MG63 (cell line): ENCODE results near the gene LSP1. TPM values are rescaled to one million over a fixed set of nuclear protein-coding genes. Genes with fewer than 3 reads are reported as not detected.
"Not testable (repeated sequence)": the region's sequence is repeated elsewhere in the genome, so short reads cannot be mapped to it uniquely, and the experiment has no call there.

ENCODE experiments used
- DNase-seq: peaks from one replicate; pipeline ENCODE4 v3.0.0-alpha.2; 2020
- H3K27me3 ChIP-seq: fragments of 250-450 bp; sonication (Bioruptor Pico); 2 replicates; pipeline ENCODE4 v1.5.1; 2020; ENCODE audit warnings: mild to moderate bottlenecking, moderate library complexity
- H3K36me3 ChIP-seq: fragments of 250-450 bp; sonication (Bioruptor Pico); 2 replicates; pipeline ENCODE4 v1.5.1; 2020; ENCODE audit warnings: mild to moderate bottlenecking, moderate library complexity
- H3K4me3 ChIP-seq: fragments of 250-450 bp; sonication (Bioruptor Pico); 2 replicates; pipeline ENCODE4 v1.5.1; 2020; ENCODE audit warnings: mild to moderate bottlenecking, moderate library complexity
- H3K9me3 ChIP-seq: fragments of 250-450 bp; sonication (Bioruptor Pico); 2 replicates; pipeline ENCODE4 v1.5.1; 2020; ENCODE audit warnings: mild to moderate bottlenecking, moderate library complexity
- total RNA-seq: library from RNA; depleted of rRNA; stranded (reverse); fragments of >200 nt; shearing (Covaris generic); gene quantifications from 2 replicates; pipeline ENCODE4 v1.2.3, GENCODE V29; 2014; ENCODE audit warnings: low replicate concordance; rRNA removed

Gene LSP1
- 41.7 and 66.6 TPM in 2 replicates for total RNA-seq

DNA sequence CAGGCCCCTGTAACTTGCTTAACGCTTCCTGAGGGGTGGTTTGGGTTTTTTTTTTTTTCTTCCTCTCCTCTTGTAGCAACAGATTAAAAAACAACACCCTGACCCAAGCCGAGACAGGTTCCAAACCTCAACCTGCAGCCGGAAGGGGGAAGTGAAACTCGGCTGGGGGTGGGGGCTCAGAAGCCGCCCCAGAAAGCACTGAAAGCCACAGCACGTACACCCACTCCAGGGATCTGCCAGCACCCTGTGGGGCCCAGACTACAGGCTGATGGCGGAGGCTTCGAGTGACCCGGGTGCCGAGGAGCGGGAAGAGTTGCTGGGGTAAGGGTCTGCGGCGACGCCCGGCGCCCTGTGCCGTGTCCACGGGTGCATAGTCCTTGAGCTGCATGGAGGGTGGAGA lies at the start of gene LSP1:
TSS of gene LSP1 (plus strand) at position 208 of the 400 bp plus-strand sequence. CDS start at position 269, 61 bp downstream.
- DNase-seq: no peak
- no peaks in the 10 kb centered on the region for H3K9me3 ChIP-seq
- H3K27me3 ChIP-seq: no peaks in the 10 kb centered on the region
- no peaks in the 10 kb centered on the region for H3K36me3 ChIP-seq
- no peak within 1 kb of the TSS for H3K4me3 ChIP-seq

GRCh38 chr11:1803246-1803645 lies 49.6 kb upstream of the LSP1 start:
- Histone ChIP-seq H3K36me3 (no peaks in the 10 kb centered on the region), H3K27me3 (no peaks in the 10 kb centered on the region; the same call in 1 of the 2 replicates), H3K4me3 (no peak overlapping the region), H3K9me3 (no peaks in the 10 kb centered on the region)
- DNase-seq: no peak

GRCh38 chr11:1803835-1804519 lies 48.9 kb upstream of the LSP1 start:
- not testable (repeated sequence) for H3K27me3 ChIP-seq, H3K4me3 ChIP-seq, H3K9me3 ChIP-seq, H3K36me3 ChIP-seq, DNase-seq

GRCh38 chr11:1805525-1805924 lies 47.4 kb upstream of the LSP1 start:
- Histone ChIP-seq H3K9me3 (0 out of 2 replicates have a peak, but pooled peaks cover 4% of the 10 kb centered on the region), H3K27me3 (no peaks in the 10 kb centered on the region; the same call in 1 of the 2 replicates), H3K4me3 (no peak overlapping the region), H3K36me3 (no peaks in the 10 kb centered on the region)
- DNase-seq: no peak

DNA sequence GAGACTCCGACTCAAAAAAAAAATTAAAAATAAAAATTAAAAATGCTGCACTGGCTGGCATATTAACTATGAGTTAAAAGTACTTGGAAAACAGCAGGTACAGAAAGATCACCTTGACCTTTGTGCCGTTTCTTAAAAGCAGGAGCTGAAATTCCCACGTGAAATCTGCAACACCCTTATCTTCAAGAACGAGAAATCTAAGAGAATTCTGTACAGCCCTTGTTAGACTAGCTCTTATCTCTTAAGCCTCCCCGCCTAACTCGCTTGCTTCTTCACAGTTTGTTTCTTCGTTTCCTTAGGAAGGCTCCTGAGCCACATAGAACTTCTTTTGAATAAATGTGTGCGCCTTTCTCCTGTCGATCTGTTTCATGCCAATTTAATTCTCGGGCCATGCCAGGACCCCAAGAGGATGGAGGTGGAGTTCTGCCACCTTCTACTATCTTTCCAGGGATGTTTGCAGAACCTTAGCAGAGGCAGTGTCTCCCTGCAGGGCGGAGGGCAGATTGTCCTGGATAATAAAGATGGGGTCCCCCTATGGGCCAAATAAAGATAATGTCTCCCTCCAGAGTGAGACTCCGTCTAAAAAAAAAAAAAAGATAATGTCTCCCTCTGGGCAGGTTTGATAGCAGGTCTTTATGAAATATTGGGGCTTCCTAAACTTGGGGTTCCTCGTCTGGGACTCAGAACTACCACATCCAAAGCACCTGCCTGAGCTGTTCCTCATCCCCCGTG lies 45.5 kb upstream of the LSP1 start:
- Histone ChIP-seq H3K27me3 (no peaks in the 10 kb centered on the region; the same call in 1 of the 2 replicates), H3K36me3 (no peaks in the 10 kb centered on the region), H3K4me3 (no peak overlapping the region), H3K9me3 (0 out of 2 replicates have a peak, but pooled peaks cover 9% of the 10 kb centered on the region)
- DNase-seq: no peak

GRCh38 chr11:1810761-1811160 lies 42.1 kb upstream of the LSP1 start:
- Histone ChIP-seq H3K9me3 (0 out of 2 replicates have a peak, but pooled peaks cover 9% of the 10 kb centered on the region), H3K27me3 (no peaks in the 10 kb centered on the region), H3K4me3 (no peak overlapping the region), H3K36me3 (no peaks in the 10 kb centered on the region)
- DNase-seq: no peak

DNA sequence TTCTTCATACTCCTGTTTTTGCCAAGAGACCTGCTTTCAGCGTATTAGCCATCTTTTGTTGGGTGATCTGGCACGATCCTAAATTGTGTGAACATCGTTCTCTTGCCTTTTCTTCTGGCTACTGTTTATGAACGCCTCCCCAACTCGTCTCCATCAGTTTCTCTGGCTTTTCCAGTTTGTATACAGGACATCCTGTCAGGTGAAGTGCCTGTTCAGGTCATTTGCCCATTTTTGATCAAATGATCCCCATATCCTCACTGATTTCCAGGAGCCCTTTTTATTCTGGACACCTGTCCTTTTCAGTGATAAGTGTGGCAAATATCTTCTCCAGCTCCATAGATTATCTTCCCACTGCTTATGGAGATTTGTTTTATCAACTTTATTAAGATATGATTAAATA lies 40.6 kb upstream of the LSP1 start:
- Histone ChIP-seq H3K9me3 (0 out of 2 replicates have a peak, but pooled peaks cover 9% of the 10 kb centered on the region), H3K27me3 (no peaks in the 10 kb centered on the region), H3K4me3 (no peak overlapping the region), H3K36me3 (no peaks in the 10 kb centered on the region)
- no peak for DNase-seq

DNA sequence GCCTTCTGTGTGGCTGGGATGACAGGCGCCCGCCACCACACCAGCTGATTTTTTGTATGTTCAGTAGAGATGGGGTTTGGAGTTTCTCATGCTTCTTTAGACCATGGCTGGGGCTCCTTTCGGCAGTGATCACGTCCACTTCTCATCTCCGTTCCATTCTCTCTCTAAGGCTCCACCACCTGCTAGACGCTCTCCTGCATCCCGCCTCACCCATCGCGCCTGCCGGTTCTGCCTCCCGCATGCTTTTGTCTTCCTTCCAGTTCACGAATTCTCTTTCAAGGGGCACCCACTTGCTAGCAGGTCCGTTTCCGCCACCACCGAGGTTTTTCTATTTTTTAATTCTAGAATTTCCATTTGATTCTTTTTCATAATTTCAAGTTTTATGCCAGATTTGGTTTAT lies 40.1 kb upstream of the LSP1 start:
- Histone ChIP-seq H3K27me3 (no peaks in the 10 kb centered on the region), H3K9me3 (peaks cover 9% of the 10 kb centered on the region; the same call in 1 of the 2 replicates), H3K4me3 (no peak overlapping the region), H3K36me3 (no peaks in the 10 kb centered on the region)
- DNase-seq: no peak

DNA sequence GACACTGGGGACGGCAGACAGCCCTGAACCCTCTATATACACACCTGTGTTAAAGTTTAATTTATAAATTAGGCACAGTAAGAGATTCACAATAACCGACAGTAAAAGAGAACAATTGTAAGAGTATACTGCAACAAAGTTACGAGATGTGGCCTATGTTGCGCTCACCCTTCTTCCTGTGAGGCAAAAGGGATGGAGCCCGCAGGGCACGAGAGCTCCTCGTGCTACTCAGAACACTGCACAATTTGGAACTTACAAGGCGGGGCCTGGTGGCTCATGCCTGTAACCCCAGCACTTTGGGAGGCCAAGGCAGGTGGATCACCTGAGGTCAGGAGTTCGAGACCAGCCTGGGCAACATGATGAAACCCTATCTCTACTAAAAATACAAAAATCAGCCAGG lies 39.5 kb upstream of the LSP1 start:
- not testable (repeated sequence) for H3K4me3 ChIP-seq, H3K27me3 ChIP-seq, H3K36me3 ChIP-seq, H3K9me3 ChIP-seq, DNase-seq

GRCh38 chr11:1814691-1815090 lies 38.2 kb upstream of the LSP1 start:
- H3K4me3 ChIP-seq: no peak overlapping the region

GRCh38 chr11:1815311-1815710 lies 37.6 kb upstream of the LSP1 start:
- Histone ChIP-seq H3K27me3 (no peaks in the 10 kb centered on the region), H3K4me3 (no peak overlapping the region), H3K36me3 (no peaks in the 10 kb centered on the region), H3K9me3 (peaks cover 5% of the 10 kb centered on the region; the same call in 1 of the 2 replicates)
- no peak for DNase-seq

More at GRCh38 chr11:1814691-1815090, 38.2 kb upstream of the LSP1 start:
- Histone ChIP-seq H3K27me3 (no peaks in the 10 kb centered on the region), H3K9me3 (peaks cover 9% of the 10 kb centered on the region; the same call in 1 of the 2 replicates), H3K36me3 (no peaks in the 10 kb centered on the region)
- DNase-seq: no peak

GRCh38 chr11:1815751-1816150 lies 37.1 kb upstream of the LSP1 start:
- H3K9me3 ChIP-seq: peaks cover 5% of the 10 kb centered on the region; the same call in 1 of the 2 replicates
- H3K27me3 ChIP-seq: no peaks in the 10 kb centered on the region
- H3K36me3 ChIP-seq: no peaks in the 10 kb centered on the region
- DNase-seq: no peak
- no peak overlapping the region for H3K4me3 ChIP-seq

- peaks cover 4% of the 10 kb centered on the region; the same call in 1 of the 2 replicates for H3K9me3 ChIP-seq
- no peak overlapping the region for H3K4me3 ChIP-seq
- no peaks in the 10 kb centered on the region for H3K36me3 ChIP-seq
- no peaks in the 10 kb centered on the region for H3K27me3 ChIP-seq
- no peak for DNase-seq
Measured at GRCh38 chr11:1817000-1817399, 35.9 kb upstream of the LSP1 start.

GRCh38 chr11:1817511-1817910 lies 35.4 kb upstream of the LSP1 start:
- no peak overlapping the region for H3K4me3 ChIP-seq
- DNase-seq: no peak
- H3K27me3 ChIP-seq: no peaks in the 10 kb centered on the region
- no peaks in the 10 kb centered on the region; the same call in 1 of the 2 replicates for H3K9me3 ChIP-seq
- H3K36me3 ChIP-seq: no peaks in the 10 kb centered on the region

DNA sequence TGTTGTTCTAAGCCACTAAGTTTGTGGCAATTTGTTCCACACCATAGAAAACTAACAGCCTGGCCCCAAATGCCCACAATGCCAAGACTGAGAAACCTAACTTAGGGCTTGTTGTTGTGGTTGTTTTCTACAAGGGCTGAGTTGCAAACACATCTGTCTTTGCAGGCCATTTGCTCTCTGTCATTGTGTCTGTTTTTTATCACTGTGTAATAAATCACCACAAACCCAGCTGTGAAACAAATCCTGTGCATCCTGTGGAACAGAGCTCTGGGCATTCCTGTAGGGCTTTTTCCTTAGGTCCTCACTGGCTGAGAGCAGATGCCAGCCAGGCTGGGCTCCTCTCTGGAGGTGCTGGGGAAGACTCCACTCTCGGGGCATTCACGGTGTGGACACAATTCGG lies 33.8 kb upstream of the LSP1 start:
- Histone ChIP-seq H3K36me3 (no peaks in the 10 kb centered on the region), H3K27me3 (no peaks in the 10 kb centered on the region), H3K9me3 (no peaks in the 10 kb centered on the region; the same call in 1 of the 2 replicates), H3K4me3 (no peak overlapping the region)
- DNase-seq: no peak

- no peak for DNase-seq
- Histone ChIP-seq H3K4me3 (no peak overlapping the region), H3K27me3 (no peaks in the 10 kb centered on the region), H3K9me3 (no peaks in the 10 kb centered on the region; the same call in 1 of the 2 replicates), H3K36me3 (no peaks in the 10 kb centered on the region)
Measured at GRCh38 chr11:1820463-1821325, 32.2 kb upstream of the LSP1 start.

DNA sequence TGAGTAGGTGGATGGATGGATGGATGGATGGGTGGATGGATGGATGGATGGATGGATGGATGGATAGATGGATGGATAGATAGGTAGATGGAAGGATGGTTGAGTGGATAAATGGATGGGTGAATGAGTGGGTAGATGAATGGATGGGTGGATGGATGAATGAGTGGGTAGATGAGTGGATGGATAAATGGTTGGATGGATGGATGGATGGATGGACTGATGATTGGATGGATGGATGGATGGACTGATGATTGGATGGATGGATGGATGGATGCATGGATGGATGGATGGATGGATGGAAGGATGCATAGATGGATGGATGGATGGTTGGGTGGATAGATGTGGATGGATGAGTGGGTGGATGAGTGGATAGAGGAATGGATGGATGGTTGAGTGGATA lies 31.3 kb upstream of the LSP1 start:
- no peak overlapping the region for H3K4me3 ChIP-seq
- no peaks in the 10 kb centered on the region for H3K27me3 ChIP-seq
- no peak for DNase-seq
- no peaks in the 10 kb centered on the region for H3K36me3 ChIP-seq
- H3K9me3 ChIP-seq: no peaks in the 10 kb centered on the region; the same call in 1 of the 2 replicates
